HUDEP-2 (cell line): ENCODE data around the gene ETV6.

Experiments
- DNase-seq, 76 experiments: peaks; one replicate each; lab custom pipeline; 2025; ENCODE audit not compliant: unreplicated experiment in 76 of 76; lab: John Stamatoyannopoulos, UW

The ETV6 gene

DNA sequence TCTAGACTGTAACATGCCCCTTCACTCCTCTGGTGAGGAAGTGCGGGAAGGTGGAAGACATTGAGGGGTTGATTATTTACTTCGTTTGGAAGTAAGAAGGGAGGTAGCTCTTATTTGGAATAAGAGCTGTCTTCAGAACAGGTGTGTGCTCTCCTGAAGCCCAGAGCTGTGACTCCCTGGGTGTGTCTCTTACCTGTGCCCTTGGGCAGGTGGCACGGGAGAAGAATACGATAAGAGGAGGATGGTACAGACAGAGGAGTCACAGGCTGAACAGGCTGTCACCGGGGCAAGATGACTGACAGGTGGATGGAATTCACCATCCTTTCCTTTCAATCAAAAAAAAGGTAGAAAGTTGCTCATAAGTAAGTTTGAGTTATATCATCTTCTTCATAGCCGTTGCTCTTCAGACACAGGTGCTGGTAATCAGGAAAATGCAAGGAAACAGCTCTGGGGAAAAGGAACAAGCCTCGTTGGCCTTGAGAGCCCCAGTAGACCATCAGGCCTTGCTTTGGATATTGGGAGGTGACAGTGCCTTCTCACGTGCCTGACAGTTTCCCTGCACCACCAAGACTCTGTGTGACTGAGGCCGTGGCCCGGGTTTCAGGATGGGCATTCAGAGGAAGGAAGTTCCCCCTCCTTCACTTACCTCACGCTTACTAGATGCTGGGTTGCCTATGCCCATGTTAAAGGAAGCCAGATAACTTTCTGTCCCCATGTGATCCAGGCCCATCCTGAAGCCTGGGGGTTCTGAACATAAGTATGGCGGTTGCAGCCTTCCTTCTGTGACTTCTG, 120.4 kb downstream of the ETV6 start:
- no peak for DNase-seq

- no peak for DNase-seq
Measured at GRCh38 chr12:11771356-11771755, 121.9 kb downstream of the ETV6 start.

- DNase-seq, result no peak
Measured at GRCh38 chr12:11771895-11772502, 122.5 kb downstream of the ETV6 start.

DNA sequence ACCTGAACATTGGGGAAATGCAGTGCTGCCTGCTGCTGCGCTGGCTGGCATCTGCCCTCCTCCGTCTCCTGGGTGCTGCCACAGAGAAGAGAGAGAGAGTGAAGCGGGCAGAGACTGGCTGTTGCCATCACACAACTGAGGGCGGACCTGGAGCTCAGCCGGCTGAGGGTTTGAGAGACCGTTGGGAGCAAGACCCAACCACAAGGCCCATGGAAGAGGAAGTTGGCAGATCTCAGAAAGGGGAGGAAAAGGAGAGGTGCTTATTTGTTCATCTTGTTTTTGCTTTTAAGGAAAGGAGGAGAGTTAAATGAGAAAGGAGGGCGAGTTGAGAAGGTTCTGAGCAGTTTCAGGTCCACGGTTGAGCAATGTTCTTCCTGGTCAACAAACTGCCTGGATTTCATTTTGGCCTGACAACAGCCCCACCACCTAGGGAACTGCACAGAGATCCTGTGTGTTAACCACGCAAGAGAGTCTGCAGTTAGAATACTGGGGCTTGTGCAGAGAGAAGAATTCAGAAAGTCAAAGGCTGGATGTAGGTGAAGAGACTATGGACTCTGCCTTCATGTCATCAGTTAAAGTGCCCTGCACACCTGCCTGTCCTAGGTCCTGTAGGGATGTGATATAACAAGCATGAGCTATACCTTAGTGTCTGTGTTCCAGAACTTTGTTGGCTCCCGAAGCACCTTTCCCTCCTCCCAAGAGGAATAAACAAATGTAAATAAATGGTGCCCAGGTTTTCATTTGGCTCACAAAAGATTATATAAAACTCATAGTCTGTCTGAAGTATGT, 124.6 kb downstream of the ETV6 start:
- DNase-seq, result no peak

- DNase-seq, result no peak
Measured at GRCh38 chr12:11774821-11775220, 125.3 kb downstream of the ETV6 start.

GRCh38 chr12:11776316-11776715, 126.8 kb downstream of the ETV6 start:
- no peak for DNase-seq

DNA sequence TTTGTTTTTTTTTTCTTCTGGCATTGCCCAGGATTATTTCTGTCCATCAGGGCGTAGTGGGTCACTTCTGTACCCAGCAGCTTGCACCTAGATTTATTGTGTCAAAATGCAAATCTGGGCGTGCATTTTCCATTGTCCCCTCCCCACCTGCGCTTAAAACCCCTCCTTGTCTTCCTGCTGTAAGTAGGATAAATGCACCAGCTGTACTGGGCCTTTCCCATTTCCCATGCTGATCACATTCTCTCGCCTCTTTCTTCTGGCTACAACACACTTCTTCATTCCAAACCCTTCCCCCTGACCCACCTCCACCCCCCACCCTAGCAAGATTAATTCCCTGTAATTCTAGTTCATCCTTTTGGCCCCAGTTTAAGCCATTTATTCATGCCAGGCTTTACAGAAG, 128.0 kb downstream of the ETV6 start:
- no peak for DNase-seq

DNA sequence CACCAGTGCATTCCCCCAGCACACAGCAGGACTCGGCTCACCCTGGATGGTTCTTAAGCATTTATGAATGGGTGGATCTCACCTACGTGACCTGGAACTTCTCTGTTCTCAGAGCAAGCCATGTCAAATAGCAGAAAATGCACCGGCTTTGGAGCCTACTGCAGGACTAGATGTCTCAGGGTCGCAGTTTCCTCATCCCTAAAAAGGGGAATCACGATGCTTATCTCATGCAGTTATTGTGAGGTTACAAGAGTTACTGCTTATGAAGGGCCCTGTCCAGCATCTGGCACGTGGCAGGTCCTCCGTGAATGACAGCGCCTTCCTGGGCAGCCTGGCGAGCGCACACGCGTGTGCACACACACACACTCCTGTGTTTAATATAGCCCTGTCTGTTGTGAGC, 128.5 kb downstream of the ETV6 start:
- DNase-seq, result no peak

DNA sequence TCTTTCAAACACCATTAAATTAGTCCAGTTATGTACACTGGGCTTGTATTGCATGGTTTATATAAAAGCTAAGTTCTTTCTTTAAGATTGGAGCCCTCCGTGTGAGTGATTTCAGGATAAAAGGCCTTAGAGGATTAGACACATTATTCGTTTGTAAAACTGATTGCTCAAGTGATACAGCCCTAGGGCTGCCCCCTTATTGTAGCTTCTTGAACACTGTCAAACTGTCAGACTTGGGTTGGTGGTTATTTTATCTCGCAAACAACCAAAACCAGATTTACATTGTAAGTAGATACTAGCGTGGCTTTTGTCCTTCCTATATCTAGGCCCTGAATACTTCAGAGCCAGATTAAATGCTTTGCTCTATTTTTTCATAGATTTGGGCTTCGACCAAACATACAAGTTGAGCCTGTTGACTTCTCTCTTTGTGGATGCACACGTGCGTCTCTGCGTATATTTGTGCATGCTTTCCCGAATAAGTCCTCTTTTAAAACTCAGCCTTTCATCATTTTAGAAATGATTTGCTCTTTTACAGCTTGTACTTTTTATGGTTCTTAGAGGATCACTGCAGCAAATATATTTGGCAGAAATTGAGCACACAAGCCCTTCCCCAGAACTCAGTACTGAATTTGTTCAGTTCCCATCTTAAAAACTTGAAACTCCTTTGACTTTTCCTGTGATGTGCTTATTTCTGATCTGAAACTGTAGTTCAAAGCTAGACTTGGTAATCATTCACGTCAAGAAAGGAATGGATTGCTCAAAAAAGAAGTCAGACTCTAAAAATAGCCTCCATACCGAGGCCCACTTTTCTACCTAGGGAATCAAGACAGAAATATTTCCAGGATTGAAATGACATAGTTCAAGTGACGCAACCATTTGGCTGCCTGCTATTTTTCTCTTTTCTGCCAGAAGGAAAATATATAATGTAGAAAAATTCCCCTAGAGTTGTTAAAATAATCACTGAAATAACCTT, 129.5 kb downstream of the ETV6 start:
- no peak for DNase-seq

DNA sequence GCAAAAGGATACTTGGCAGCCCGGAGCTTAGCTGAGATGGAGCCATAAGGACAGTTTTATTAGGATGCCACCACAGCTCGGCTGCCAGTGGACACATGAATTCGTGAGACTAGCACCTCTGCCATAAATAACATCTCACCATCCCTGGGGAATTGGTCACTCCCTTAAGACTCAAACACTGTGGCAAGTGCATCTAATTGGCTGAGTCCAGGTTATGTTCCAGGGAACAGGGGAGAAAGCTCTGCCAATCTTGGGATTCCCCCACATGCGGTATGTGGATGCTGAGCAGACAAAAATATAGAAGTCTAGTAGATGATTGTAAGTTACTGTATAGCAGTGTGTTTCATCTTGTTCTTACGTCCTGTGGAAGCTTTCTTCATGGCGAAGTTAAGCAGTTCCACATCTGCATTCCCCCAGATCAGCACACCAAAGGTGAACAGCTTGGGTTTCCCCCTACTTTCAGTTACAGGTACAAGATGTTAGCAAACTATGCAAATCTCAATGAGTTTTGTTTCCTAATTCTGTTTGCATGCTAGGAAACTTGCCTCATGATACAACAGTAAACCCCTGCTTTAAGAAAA, 131.1 kb downstream of the ETV6 start:
- no peak for DNase-seq

GRCh38 chr12:11782914-11783420, 133.5 kb downstream of the ETV6 start:
- no peak for DNase-seq

DNA sequence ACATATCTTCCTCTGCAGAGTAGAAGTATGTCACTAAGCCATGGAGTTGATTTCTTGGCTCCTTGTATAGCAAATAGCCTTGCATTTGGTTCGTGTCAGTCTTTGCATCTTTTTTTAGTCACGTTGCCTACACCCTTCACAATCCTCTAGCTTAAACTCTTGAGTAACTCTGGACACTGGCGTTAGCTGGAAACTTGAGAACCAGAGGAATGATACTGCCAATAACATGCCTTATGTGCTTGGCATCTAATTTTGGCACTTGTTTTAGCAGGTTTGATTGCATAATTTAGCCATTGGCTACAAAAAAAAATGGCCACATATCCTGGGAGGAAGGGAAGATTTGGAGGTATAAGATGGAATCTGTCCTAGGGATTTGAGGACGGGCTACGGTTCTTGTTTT, 136.2 kb downstream of the ETV6 start:
- DNase-seq, result no peak

- no peak for DNase-seq
Measured at GRCh38 chr12:11786638-11787365, 137.3 kb downstream of the ETV6 start.

- no peak for DNase-seq
Measured at GRCh38 chr12:11787437-11787836, 138.0 kb downstream of the ETV6 start.

- DNase-seq, result no peak
Measured at GRCh38 chr12:11787933-11788849, 138.7 kb downstream of the ETV6 start.

GRCh38 chr12:11793921-11794710, 144.6 kb downstream of the ETV6 start:
- no peak for DNase-seq

DNA sequence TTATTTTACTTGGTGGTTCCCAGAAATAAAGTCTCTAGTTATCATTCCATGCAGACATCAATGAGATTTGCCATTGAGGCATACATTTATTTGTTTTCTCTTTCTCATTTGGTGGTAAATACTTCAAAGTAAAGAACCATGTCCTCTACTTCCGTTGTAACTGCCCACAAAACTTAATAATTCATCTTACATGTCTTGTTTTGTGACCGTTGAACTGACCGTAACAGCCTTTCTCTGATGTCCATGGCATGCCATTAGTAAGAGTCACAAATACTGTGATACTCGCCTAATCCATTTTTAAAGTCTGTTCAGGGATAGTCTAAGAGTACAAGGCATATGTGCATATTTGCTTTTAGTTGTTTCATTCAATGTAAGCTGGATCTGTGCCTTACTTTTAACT, 145.3 kb downstream of the ETV6 start:
- DNase-seq, result no peak
